GM19099 (cell line): ENCODE results near the gene NRP2.
A peak's percentile ranks its signal among the peaks of the same experiment; 100 is the strongest.

Experiments
- POLR2A ChIP-seq: IDR thresholded peaks from 3 replicates; pipeline ENCODE4 v1.6.1; 2011; ENCODE audit warnings: low read depth; ENCODE audit not compliant: insufficient read length; ENCODE audit errors: extremely low read depth

The NRP2 gene

DNA sequence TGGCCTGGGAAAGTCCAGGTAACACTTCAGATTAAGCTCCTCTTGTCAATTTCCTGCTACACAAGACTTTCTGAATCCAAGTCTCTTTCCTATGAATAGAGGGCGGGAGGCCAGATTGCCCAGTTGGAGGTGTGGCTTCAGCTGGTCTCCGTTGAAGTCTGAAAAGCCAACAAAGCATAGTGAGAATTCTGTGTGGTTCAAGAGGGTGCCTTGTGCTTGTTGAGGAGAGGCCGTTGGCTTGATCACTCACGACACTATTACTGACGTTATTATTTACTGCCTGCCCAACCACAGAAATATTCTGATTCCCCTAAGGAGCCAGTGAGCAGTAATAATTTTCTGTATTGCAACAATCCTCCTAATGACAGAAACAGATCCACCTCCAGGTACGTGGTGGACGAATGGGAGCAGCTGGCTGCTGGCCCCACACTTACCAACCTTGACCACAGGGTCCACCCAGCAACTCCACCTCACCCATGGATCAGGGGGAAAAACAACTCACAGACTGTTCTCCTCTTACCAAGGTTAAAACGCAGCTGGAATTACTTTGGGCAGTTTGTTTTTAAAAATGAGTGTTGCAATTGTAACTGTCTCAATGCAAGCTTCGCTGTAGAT is 21.9 kb downstream of the NRP2 start:
- TF ChIP-seq POLR2A, result no peak

DNA sequence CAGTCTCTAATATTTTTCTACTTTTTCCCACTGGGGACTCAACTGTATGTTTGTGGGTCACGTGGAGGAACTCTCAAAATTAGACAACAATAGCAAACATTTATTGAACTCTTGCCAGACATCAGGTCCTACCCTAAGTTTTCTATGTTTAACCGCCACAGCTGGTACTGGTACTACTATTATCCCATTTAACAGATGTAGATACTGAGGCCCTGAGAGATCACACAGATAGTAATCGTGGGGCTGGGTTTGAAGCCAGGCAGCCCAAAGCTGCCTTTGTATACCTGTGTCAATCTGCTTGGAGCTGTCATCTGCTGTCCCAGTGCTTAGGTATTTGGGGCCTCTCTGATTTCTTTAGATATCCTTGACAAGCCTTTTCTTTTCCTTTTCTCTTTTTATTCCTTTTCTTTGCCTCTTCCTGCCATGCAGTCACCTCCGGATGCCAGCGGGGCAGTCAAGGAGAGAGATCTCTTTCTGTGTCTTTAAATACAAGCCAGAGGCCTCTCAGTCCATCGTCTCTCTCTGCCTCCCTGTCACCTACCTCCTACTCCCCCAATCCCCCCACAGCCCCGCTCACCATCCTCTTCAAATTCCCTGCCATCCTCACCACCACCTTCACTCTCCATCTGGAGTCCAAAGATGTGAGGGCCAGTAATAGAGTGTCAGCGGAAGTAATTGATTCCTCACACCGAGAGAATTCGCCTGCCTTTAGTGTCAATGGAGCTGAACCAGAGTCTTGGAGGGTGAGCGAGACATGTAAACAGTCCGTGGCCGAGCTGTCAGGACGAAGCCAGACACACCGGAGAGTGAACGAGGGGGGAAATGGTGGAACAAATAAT is 23.4 kb downstream of the NRP2 start:
- no peak for TF ChIP-seq POLR2A

- TF ChIP-seq POLR2A, result peak; percentile 74
Measured at GRCh38 chr2:205706769-205707381, 24.6 kb downstream of the NRP2 start.

- no peak for TF ChIP-seq POLR2A
Measured at GRCh38 chr2:205708231-205708631, 25.9 kb downstream of the NRP2 start.

DNA sequence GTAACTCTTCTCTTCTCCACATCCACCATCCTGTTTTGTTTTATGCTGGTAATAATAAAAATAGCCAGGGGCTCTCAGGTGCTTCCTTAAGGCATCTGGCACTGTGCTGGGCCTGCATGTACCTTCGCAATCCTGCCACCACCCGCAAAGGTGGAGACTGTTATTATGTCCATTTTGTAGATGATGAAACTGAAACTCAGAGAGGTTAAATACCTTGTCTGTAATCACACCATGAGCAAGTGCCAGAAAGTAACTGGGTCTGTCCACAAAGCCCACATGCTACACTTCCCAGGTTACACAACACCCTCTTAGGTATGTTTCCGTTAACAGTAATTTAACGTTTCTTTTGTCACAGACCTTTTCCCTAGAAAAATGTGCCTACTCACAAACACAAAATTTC is 27.0 kb downstream of the NRP2 start:
- no peak for TF ChIP-seq POLR2A

DNA sequence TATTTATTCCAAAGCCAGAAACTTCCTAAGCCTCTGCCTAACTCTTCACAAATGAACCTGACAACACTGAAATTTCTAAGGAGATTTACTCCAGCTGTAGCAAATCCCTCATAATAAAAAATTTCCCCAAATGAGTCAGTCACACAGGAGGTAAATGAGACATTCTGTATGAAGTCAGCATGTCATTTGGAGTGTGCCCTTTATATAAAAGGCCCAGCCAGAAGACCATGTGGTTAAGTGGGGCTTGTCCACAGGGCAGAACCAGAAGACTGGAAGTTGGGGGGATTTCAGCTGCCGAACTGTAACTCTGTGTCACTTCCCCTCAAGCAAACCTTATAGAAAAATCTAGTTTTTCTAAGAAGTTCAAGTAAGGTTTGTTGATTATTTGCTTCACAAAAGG is 30.2 kb downstream of the NRP2 start:
- no peak for TF ChIP-seq POLR2A

DNA sequence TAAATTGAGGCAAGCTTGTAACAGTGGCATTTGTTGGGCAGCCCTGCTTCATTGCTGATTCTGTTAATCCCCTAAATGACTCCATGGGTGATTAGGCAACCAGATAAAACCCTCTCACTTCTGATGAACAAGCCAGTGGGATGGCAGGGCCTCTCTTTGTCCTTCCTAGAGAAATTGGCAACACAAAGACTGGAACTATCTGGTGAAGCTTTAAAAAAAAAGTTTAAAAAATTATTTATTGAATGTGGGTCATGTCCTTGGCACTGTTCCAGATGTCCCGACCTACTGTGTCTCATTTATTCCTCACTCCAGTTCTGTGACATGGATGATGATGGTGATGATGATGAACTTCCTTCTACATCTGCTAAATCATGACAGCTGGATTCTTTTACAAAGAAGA is 30.8 kb downstream of the NRP2 start:
- TF ChIP-seq POLR2A, result no peak

GRCh38 chr2:205714058-205714776 is 31.9 kb downstream of the NRP2 start:
- no peak for TF ChIP-seq POLR2A

- TF ChIP-seq POLR2A, result no peak
Measured at GRCh38 chr2:205714789-205715720, 32.8 kb downstream of the NRP2 start.

GRCh38 chr2:205715831-205716525 is 33.7 kb downstream of the NRP2 start:
- no peak for TF ChIP-seq POLR2A

GRCh38 chr2:205717175-205717846 is 35.0 kb downstream of the NRP2 start:
- TF ChIP-seq POLR2A, result no peak

GRCh38 chr2:205717999-205718398 is 35.7 kb downstream of the NRP2 start:
- TF ChIP-seq POLR2A, result no peak

DNA sequence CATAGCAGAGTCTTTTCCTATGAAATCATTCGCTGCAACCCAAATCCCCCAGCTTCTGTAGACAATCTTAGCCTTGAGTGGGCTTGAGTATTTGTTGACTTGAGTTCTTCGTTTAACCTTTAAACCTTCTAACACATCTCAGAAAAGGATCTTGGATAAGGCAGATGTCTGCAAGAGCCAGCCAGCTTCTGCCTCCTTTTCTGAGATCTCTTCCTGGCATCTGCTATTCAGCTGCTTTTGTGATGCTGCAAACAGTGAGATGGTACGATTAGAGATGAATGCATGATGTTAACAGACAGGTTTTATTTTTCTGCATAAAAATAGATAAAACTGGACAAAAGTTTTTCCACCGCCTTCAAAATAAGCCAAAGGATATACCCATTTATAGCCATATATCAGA is 37.5 kb downstream of the NRP2 start:
- no peak for TF ChIP-seq POLR2A
